Cerebellar nuclear complex (tissue), 1 donor: ENCODE measurements around the gene GHDC.
"Not testable (repeated sequence)": the region's sequence is repeated elsewhere in the genome, so short reads cannot be mapped to it uniquely, and the experiment has no call there.

Source experiments
- DNase-seq, 2 experiments: peaks; one replicate each; lab custom pipeline; 2025; lab: John Stamatoyannopoulos, UW

Gene GHDC

DNA sequence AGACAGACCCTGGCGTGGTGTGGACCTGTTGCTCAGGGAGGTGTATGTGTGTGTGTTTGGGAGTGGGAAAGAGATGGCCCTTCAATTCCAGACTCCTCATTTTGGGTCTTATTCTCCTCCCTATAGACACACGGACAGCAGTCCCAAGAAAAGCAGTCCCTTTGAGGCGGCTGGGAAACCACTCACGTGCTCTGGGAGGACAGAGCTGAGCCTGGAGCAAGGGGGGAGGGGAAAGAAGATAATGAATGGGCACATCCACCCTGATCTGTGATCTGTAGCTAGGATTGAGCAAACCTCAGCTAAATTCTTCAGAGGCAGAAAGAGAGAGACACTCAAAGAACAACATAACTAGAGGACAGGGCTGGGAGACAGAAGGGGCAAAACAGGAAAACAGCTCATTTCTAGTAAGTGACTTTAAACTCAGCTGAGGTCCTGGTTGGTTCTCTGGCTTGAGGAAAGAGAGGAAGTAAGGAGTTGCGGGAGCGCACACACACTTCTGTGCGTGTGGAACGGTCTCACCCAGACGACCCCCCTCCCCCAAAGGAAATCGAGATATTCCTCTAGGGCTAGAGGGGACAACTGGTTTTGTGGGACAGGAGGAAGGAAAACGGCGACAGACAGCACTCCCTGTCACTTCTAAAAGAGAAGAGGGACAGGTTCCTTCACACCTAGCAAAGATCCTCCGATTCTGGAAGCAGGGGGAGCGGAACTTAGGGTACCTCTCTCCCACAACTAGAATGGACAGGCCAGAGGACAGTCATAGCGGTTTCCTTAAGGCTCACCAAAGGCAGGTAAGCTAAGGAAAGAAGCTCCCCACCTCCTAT is 40.2 kb downstream of the GHDC start:
- DNase-seq = no peak

DNA sequence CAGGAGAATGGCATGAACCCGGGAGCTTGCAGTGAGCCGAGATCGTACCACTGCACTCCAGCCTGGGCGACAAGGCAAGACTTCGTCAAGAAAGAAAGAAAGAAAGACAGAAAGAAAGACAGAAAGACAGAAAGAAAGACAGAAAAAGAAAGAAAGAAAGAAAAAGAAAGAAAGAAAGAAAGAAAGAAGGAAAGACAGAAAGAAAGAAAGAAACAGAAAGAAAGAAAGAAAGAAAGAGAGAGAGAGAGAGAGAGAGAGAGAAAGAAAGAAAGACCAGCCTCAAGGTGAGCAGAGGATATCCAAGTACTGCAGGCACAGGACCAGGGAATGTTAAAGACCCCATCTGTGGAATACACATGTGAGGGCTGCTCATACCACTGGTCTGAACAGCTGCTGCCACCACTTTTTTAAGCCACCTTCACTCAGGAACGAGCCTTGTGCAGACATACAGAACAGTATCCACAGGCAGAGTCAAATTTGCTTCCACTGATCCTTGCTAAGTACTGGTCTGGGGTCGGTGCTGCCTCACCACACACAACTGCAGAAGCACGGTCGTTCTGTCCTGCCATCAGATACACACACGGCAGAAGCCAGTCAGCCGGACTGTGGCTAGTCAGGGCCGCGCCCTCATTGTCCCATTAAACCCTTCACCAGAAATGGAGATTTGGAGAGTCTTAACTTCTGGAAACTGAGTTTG is 47.2 kb downstream of the GHDC start:
- DNase-seq = no peak

DNA sequence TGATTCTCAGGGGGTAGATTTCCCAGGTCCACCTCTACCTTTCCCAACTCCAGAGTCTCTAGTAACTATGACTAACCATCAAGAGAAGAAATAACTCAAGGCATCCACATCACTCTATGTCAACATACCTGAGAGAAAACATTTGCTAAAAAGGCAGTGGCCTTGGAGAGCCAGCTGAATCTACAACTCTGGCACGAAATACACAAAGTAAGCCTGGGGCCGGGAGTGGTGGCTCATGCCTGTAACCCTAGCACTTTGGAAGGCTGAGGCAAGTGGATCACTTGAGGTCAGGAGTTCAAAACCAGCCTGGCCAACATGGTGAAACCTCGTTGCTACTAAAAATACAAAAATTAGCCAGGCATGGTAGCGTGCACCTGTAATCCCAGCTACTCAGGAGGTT is 51.2 kb downstream of the GHDC start:
- not testable (repeated sequence) for DNase-seq

DNA sequence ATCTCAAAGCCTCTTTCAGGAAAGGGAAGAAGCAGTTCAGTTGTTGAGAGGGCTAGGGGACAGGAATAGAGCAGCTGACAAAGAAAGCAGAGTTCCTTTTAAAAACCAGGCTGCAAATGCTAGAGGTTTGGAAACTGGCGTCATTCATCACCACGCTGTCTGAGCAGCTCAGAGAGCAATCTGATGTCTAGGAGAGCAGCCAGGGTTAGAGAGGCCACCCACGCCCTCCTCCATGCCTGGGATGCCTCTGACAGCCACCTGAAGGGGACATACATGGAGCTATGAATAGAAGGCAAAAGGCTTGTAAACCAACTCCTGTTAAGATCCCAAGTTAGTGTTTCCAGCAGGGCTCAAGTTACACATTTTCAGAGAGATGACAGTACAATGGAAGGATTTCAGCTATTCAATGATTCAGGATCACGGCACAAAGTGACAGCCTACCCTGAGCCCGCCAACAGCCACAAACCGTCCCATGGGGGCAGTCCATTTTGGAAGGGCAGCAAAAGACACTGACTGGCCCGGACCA is 51.9 kb downstream of the GHDC start:
- DNase-seq = no peak

DNA sequence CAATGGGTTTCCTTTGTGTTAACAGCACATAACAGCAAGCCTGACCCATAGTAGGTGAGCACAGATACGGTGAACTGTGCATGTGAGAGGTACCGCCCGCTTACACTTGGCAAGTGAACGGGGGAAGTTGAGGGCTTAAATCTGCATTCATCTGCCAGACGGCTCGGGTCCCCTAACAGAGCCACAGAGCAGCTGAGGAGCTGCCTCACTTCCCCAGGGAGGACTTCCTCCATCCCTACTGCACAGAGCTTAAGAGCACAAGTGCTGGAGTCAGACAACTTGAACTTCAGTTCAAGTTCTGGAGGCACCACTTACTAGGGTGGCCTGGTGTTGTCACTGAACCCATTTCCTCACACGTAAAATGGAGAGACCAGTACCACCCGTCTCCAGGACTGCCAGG is 52.9 kb downstream of the GHDC start:
- no peak for DNase-seq

DNA sequence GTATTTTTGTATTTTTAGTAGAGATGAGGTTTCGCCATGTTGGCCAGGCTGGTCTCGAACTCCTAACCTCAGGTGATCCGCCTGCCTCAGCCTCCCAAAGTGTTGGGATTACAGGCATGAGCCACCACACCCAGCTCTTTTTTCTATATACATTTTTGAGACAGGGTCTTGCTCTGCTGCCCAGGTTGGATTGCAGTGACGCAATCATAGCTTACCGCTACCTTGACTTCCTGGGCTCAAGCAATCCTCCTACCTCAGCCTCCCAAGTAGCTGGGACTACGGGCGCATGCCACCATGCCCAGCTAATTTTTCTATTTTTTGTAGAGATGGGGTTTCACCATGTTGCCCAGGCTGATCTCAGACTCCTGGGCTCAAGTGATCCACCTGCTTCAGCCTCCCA is 53.6 kb downstream of the GHDC start:
- not testable (repeated sequence) for DNase-seq
